Measurements from ENCODE around the gene PCDHGB5.
"Not testable (repeated sequence)": the region's sequence is repeated elsewhere in the genome, so short reads cannot be mapped to it uniquely, and the experiment has no call there.

GRCh38 chr5:141394401-141395187 lies 3.2 kb upstream of the PCDHGB5 start:
- TF ChIP-seq CTCF (IDR thresholded peaks at IDR 0.05; ENCODE audit: poor library complexity); EZH2 (IDR thresholded peaks at IDR 0.05; ENCODE audit: borderline replicate concordance); EZH2phosphoT487 (IDR thresholded peaks at IDR 0.05; ENCODE audit: low read depth, severe bottlenecking, unreplicated experiment): not testable (repeated sequence)
